MM.1S (cell line): Measurements from ENCODE around the gene PRF1.

Experiments used
- DNase-seq: peaks from one replicate; pipeline ENCODE4 v3.0.0-alpha.2; 2015
- H2AFZ ChIP-seq: fragments of 300-600 bp; sonication (generic); 2 replicates; pipeline ENCODE4 v1.6.0; 2016; ENCODE audit warnings: antibody characterized with exemption, low read length
- H3F3A ChIP-seq: fragments of 300-600 bp; sonication (generic); 2 replicates; pipeline ENCODE4 v1.6.1; 2016; ENCODE audit warnings: mild to moderate bottlenecking, antibody characterized with exemption, low read length, moderate library complexity, mixed read lengths; ENCODE audit not compliant: insufficient read depth
- H3K27ac ChIP-seq: fragments of 300-600 bp; sonication (generic); 2 replicates; pipeline ENCODE4 v1.5.1; 2016; ENCODE audit warnings: mild to moderate bottlenecking, low read length
- H3K27me3 ChIP-seq: fragments of 300-600 bp; sonication (generic); replicated peaks from 2 replicates; pipeline ENCODE4 v1.6.0; 2016; ENCODE audit warnings: low read length; ENCODE audit not compliant: insufficient read depth
- H3K36me3 ChIP-seq: fragments of 300-600 bp; sonication (generic); replicated peaks from 2 replicates; pipeline ENCODE4 v1.6.1; 2016; ENCODE audit warnings: mild to moderate bottlenecking, low read length, mixed read lengths; ENCODE audit not compliant: insufficient read depth
- H3K4me1 ChIP-seq: fragments of 300-600 bp; sonication (generic); 2 replicates; pipeline ENCODE4 v1.6.1; 2016; ENCODE audit warnings: low read length, mixed read lengths
- H3K4me2 ChIP-seq: fragments of 300-600 bp; sonication (generic); 2 replicates; pipeline ENCODE4 v1.6.0; 2016; ENCODE audit warnings: low read depth, low read length
- H3K4me3 ChIP-seq: fragments of 300-600 bp; sonication (generic); 2 replicates; pipeline ENCODE4 v1.5.1; 2016; ENCODE audit warnings: low read length, mixed read lengths
- H3K79me2 ChIP-seq: fragments of 300-600 bp; sonication (generic); 2 replicates; pipeline ENCODE4 v1.6.1; 2016; ENCODE audit warnings: mixed run types, low read length, mixed read lengths
- H3K9ac ChIP-seq: fragments of 300-600 bp; sonication (generic); 2 replicates; pipeline ENCODE4 v1.6.1; 2016; ENCODE audit warnings: low read length, mixed read lengths
- H3K9me2 ChIP-seq: fragments of 300-600 bp; sonication (generic); replicated peaks from 2 replicates; pipeline ENCODE4 v1.6.1; 2016; ENCODE audit warnings: mild to moderate bottlenecking, low read length, mixed read lengths; ENCODE audit not compliant: insufficient read depth
- H3K9me3 ChIP-seq: fragments of 300-600 bp; sonication (generic); replicated peaks from 2 replicates; pipeline ENCODE4 v1.6.1; 2016; ENCODE audit warnings: mild to moderate bottlenecking, low read length, mixed read lengths; ENCODE audit not compliant: insufficient read depth
- H4K20me1 ChIP-seq: fragments of 300-600 bp; sonication (generic); 2 replicates; pipeline ENCODE4 v1.6.1; 2016; ENCODE audit warnings: mild to moderate bottlenecking, low read length, moderate library complexity, mixed read lengths; ENCODE audit not compliant: insufficient read depth
- EZH2 ChIP-seq: fragments of 300-600 bp; sonication (generic); optimal IDR thresholded peaks from 2 replicates; pipeline ENCODE3; 2017; ENCODE audit warnings: low read depth, mild to moderate bottlenecking, antibody characterized with exemption, low read length, mixed read lengths
- EZH2phosphoT487 ChIP-seq: fragments of 300-600 bp; sonication (generic); IDR thresholded peaks from 2 replicates; pipeline ENCODE4 v1.6.1; 2018; ENCODE audit warnings: antibody characterized with exemption, low read length
- TF ChIP-seq, protein P1 (sequence below): fragments of 300-600 bp; sonication (generic); IDR thresholded peaks from 2 replicates; pipeline ENCODE4 v1.5.1; 2016; ENCODE audit warnings: antibody characterized with exemption, low read length, mixed read lengths

PRF1 gene

GRCh38 chr10:70564901-70565351, 37.6 kb downstream of the PRF1 start:
- Histone ChIP-seq H3K36me3 (peaks cover 3% of the 10 kb centered on the region; the same call in 1 of the 2 replicates), H2AFZ (no peak overlapping the region), H3K27me3 (no peaks in the 10 kb centered on the region), H3F3A (no peaks in the 10 kb centered on the region), H3K79me2 (no peaks in the 10 kb centered on the region), H4K20me1 (no peaks in the 10 kb centered on the region), H3K4me3 (no peak overlapping the region), H3K27ac (no peak overlapping the region), H3K4me1 (no peaks in the 10 kb centered on the region), H3K4me2 (no peak overlapping the region), H3K9me2 (no peaks in the 10 kb centered on the region), H3K9ac (no peak overlapping the region), H3K9me3 (no peaks in the 10 kb centered on the region)
- no peak for TF ChIP-seq EZH2phosphoT487
- TF ChIP-seq, protein P1, sequence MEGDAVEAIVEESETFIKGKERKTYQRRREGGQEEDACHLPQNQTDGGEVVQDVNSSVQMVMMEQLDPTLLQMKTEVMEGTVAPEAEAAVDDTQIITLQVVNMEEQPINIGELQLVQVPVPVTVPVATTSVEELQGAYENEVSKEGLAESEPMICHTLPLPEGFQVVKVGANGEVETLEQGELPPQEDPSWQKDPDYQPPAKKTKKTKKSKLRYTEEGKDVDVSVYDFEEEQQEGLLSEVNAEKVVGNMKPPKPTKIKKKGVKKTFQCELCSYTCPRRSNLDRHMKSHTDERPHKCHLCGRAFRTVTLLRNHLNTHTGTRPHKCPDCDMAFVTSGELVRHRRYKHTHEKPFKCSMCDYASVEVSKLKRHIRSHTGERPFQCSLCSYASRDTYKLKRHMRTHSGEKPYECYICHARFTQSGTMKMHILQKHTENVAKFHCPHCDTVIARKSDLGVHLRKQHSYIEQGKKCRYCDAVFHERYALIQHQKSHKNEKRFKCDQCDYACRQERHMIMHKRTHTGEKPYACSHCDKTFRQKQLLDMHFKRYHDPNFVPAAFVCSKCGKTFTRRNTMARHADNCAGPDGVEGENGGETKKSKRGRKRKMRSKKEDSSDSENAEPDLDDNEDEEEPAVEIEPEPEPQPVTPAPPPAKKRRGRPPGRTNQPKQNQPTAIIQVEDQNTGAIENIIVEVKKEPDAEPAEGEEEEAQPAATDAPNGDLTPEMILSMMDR: no peak
- no peak for TF ChIP-seq EZH2
- no peak for DNase-seq

- TF ChIP-seq EZH2phosphoT487 (no peak), EZH2 (no peak)
- TF ChIP-seq, protein P1: no peak
- no peaks in the 10 kb centered on the region for H3K4me1 ChIP-seq
These were observed 38.3 kb downstream of the PRF1 start for GRCh38 chr10:70564113-70564725.

DNA sequence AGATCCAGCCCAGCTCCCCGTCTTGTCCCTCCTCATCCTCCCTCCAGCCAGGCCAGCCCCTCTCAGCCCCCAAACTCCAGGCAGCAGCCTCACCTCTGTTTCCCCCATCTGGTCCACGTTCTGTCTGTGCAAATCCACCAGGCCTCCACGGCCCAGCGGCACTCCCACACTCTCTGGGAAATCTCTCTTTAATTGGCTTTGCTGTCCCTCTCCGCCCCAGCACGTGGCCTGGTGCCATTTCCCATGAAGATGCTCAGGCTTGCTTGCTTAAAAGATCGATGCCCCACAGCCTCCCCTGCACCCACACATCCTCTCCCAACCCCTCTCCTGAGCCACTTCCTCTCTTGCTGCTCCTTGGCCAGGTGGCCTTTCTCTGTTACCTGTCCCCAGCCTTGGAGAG, 39.3 kb downstream of the PRF1 start:
- H3K4me3 ChIP-seq: no peak overlapping the region
- no peaks in the 10 kb centered on the region for H3K9me3 ChIP-seq
- H3K36me3 ChIP-seq: no peaks in the 10 kb centered on the region; the same call in 1 of the 2 replicates
- H3K4me2 ChIP-seq: no peak overlapping the region
- H3K9me2 ChIP-seq: no peaks in the 10 kb centered on the region
- no peak overlapping the region for H3K9ac ChIP-seq
- no peaks in the 10 kb centered on the region for H4K20me1 ChIP-seq
- no peak for TF ChIP-seq EZH2phosphoT487
- no peak for TF ChIP-seq EZH2
- TF ChIP-seq, protein P1: no peak
- H2AFZ ChIP-seq: no peak overlapping the region
- H3K27me3 ChIP-seq: no peaks in the 10 kb centered on the region
- no peak overlapping the region for H3K27ac ChIP-seq
- 0 out of 2 replicates have a peak, but pooled peaks cover 6% of the 10 kb centered on the region for H3K79me2 ChIP-seq
- H3K4me1 ChIP-seq: no peaks in the 10 kb centered on the region
- no peak for DNase-seq
- H3F3A ChIP-seq: no peaks in the 10 kb centered on the region

More at GRCh38 chr10:70564113-70564725, 38.3 kb downstream of the PRF1 start:
- Histone ChIP-seq H3K9me3 (no peaks in the 10 kb centered on the region), H3F3A (no peaks in the 10 kb centered on the region), H2AFZ (no peak overlapping the region), H4K20me1 (no peaks in the 10 kb centered on the region), H3K9ac (no peak overlapping the region), H3K9me2 (no peaks in the 10 kb centered on the region), H3K36me3 (no peaks in the 10 kb centered on the region; the same call in 1 of the 2 replicates), H3K4me3 (no peak overlapping the region), H3K27ac (no peak overlapping the region), H3K4me2 (no peak overlapping the region), H3K79me2 (no peaks in the 10 kb centered on the region), H3K27me3 (no peaks in the 10 kb centered on the region)
- DNase-seq: no peak
